ENCODE measurements around the gene RAPSN.

GRCh38 chr11:47451990-47452389 is 3.1 kb upstream of the RAPSN start:
- TF ChIP-seq POLR2A (IDR thresholded peaks at IDR 0.05) (no peak), CTCF (IDR thresholded peaks at IDR 0.05) (no peak)
